ENCODE measurements around the gene ARID3A. TPM values are rescaled to one million over a fixed set of nuclear protein-coding genes. Genes with fewer than 3 reads are reported as not detected.

Gene ARID3A
- total RNA-seq, 1 donor from 2014 or later: 5.0 TPM

DNA sequence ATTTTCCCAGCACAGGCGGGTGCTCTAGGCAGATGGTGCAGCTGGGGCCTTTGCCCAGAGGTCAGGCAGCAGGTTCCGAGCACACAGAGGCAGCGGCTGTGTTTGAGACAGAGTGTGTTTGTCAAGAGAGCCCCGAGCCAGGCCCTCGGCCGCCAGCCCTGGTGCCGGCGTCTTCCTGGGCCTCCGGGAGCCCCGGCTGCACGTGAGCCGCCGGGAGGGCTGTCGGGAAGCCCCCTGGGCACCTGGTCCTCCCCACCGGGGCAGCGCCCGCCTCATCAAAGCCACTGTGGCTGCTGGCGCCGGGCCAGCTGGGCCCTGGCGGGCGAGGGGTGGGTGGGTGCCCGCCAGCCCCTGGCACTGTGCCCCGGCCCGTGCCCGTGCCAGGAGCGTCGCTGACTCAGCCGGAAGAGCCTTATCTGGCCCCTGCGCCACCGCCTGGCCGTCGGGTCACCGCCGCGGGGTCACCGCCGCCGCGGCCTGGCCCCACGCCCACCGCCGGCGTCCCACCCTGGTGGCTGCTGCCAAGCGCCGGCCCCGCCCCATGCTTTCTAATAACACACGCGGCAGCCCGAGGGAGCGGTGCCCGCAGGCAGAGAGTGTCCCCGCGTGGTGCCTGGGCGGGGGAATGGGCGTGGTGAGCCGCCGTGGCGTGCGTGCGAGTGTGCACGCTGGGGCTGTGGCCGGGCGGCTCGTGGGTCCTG lies 14.9 kb downstream of the ARID3A start:
- DNase-seq (peak; percentile 85), ATAC-seq (ENCODE audit: poor library complexity) (peak; percentile 90)
- intact Hi-C loops (cut with DNase I): no loop called here

DNA sequence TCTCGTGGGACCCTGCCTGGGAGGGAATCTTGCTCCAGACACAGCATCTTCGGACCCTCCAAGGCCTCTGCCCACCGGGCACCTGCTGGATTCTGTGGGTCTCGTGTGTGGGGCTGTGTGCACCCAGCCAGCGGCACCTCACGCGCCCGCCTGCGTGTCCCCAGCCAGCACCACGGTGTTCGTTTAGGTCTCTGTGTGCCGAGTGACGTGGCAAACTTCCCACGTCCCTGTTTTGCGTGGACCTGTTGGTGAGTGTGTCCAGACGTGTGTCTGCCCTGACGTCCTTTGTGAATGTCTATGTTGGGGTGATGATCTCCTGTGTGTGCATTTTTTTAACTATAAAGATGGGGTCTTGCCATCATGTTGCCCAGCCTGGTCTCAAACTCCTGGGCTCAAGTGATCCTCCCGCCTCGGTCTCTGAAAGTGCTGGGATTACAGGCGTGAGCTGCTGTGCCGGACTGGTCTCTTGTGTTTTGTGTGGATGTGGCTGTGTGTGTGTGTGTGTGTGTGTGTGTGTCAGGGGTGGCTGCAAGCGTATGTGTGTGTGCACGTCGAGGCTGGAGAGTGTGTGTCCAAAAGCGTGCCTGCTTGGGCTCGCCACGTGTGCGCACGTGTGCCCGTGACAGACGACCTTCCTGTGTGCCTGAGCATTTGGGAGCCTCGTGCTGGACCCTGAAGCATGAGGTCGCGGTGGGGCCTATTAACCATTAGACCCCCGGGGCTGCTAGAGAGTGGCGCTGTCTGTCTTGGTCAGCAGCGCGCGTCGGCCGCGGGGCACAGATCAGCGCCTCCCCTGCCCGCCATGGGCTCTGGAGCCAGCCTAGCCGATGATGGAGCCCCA lies 15.7 kb downstream of the ARID3A start:
- ATAC-seq (ENCODE audit: poor library complexity): no peak
- intact Hi-C loops (cut with DNase I): no loop called here
- DNase-seq: no peak

DNA sequence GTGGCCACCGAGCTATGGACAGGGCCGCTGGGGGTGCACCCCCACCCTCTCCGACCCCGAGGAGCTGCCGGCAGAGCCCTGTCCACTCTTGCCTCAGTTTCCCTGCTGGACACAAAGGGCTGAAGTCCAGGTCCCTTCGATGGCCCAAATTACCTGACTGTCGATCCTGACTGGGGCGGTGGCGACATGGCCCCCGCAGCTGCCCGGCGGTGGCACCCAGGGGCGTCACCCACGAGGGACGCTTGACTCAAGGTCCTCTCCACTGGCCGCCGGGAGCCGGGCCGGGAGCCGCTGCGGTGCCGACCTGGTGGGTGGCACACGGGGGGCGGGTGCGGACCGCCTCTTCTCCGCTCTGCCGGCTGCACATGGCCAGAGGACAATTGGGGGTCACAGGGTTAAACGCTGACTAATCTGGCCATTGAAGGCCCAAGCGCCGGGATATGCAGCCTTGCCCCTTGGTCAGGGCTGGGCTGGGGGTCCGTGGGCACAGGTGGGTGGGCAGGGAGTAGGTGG lies 16.4 kb downstream of the ARID3A start:
- ATAC-seq (ENCODE audit: poor library complexity) (no peak), DNase-seq (no peak)
- intact Hi-C loops (cut with DNase I): no loop called here

DNA sequence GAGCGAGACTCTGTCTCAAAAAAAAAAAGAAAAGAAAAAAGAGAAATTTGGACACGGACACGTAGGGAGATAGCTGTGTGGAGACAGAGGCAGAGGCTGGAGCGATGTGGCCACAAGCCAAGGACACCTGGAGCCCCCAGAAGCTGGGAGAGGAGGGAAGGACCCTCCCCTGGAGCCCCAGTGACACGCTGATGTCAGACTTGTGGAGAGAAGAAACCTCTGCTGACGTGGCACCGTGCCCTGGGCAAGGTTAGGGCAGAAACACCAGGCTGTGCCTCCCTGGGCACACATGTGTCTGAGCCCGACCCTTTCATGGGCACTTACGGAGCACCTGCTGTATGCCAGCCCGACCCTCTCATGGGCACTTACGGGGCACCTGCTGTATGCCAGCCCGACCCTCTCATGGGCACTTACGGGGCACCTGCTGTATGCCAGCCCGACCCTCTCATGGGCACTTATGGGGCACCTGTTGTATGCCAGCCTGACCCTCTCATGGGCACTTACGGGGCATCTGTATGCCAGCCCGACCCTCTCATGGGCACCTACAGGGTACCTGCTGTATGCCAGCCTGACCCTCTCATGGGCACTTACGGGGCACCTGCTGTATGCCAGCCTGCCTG lies 17.8 kb downstream of the ARID3A start:
- ATAC-seq (ENCODE audit: poor library complexity) (no peak), DNase-seq (no peak)
- intact Hi-C loops (cut with DNase I): no loop called here

DNA sequence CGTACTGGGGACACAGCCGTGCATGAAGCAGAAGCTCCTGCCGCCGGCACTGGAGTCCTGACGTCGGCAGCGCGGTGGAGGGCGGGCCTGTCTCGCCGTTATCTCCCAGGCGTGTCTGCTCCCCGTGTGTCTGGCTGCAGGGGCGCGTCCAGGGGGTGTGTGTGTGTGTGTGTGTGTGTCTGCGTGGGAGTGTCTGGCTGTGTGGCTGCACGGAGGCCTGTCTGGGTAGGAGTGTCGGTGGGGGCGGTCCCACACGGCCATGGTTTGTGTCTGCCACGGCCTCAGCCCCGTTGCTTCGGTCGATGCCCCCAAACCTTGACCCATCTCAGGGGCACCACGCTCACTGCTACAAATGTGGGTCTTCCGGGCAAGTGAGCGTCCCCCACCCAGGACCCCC lies 18.3 kb downstream of the ARID3A start:
- ATAC-seq (ENCODE audit: poor library complexity): no peak
- intact Hi-C loops (cut with DNase I): no loop called here
- peak; percentile 57 for DNase-seq

DNA sequence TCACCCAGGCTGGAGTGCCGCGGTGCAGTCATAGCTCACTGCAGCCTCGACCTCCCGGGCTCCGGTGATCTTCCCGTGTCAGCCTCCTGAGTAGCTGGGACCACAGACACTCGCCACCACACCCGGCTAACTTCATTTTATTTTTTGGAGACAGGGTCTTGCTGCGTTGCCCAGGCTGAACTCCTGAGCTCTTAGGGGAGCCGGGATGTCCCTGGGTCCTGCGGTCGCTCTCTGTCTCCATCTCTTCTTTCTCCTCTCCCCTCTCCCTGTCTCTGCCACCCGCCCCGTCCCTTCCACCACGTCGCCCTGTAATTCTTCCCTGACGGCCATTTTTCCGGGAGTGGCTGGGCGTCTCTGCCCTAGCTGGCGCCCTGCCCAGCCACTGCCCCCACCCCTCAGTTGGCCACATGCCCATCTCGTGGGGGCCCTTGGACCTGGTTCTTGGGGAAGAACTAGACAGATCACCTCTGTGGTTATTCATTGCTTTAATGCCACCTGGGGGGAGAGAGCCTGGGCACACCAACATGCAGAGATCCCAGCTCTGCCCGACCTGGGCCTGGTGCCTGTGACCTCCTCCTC lies 18.9 kb downstream of the ARID3A start:
- no peak for ATAC-seq (ENCODE audit: poor library complexity)
- intact Hi-C loops (cut with DNase I): no loop called here
- DNase-seq: no peak

DNA sequence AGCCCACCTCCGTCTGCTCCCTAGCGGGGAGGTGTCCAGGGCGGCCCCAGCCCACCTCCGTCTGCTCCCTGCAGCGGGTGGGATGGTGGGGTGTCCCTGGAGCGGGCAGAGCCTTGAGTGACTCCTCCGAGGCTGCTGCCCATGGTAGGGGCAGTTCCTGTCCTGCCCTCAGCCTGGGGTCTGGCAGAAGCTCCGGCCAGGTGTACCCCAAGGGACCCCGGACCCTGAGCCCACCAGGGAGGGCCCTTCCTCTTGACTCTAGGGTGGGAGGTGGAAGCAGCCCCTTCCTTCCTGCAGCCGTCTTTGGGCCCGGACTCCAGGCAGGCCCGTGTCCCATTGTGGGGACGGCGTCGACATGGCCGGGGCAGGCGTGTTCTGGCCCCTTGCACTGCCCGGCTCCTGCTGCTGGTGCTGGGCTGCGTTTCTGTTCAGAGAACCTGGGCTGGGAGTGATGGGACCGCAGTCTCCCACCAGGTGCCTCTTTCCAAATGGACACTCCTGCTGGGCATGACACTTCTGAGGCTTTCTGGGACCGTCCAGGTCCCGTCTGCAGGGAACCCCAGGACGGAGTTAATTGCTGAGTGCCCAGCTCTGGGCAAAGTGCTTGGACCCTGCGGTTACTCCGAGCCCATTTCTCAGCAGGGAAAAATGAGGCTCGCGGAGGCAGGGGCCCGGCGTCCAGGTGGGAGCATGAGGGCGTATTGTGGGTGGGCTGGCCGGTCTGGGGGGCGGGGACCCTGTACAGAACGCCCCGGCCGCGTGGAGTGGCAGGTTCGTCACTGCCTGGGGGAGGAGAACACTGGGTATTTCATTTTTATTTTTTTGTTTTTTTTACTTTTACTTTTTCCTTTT lies 19.8 kb downstream of the ARID3A start:
- intact Hi-C loops (cut with DNase I): no loop called here
- DNase-seq: no peak
- no peak for ATAC-seq (ENCODE audit: poor library complexity)

DNA sequence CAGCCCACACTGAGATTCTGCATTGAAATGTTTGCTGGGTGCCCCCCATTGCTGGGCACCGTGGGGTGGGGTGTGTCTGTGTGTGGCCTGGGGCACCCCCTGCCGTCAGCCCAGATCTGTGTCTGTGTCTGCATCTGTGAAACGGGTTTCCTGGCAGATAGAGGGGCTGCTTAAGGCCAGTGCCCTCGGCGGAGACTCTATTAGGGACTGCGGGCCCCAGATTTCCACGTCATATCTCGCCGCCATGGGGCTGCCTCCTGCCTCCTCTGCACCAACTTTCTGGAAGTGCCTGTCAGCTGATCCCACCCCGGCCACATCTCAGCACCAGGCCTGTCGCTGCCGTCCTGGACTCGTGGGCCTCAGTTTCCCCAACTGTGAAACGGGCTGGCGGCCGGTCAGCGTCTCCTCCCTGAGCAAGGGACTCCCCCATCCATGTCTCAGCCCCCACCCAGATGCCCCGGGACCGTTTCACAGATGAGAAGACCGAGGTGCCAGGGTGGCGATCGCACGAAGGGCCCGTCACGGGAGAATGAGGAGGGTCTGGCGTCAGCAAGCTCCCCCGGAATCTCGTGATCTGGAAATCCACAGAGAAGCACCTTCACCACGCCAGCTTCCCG lies 21.4 kb downstream of the ARID3A start:
- no peak for DNase-seq

DNA sequence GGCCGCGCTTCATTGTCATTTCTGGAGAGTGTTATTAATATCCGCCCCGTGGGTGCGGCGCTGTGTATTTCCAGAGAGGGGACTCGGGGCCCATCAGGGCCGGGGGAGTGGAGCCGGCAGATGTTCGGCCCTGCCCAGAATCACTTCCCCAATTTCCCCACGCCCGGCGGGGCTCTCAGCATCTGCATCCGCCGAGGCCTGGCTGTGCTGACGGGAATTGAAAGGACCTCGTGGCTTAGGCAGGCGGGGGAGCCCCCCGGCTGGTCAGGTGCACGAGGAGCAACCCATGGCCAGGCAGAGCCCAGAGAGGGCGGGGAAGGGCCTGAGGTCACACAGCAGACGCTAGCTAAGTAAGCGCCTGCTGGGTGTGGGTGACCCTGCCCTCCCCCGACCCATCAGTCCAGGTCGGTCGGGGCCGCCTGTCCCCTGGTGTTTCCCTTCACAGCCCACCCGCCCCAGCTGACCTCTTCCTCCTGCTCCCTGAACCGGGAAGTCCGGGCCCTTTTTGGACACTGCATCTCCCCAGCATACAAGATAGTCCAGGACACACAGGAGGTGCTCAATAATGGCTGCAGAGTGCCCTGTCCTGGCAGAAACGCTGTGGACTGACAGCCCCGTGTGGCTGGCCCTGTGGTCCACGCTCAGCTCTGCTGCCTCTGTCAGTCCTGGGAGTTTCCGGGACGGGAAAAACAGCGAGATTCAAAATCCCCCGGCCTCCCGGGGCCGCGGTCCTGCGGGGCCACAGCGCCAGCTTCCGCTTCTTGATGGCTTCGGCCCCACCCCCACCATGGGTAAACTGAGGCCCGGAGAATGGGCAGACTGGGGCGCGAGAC lies 22.1 kb downstream of the ARID3A start:
- intact Hi-C loops (cut with DNase I): no loop called here
- peak; percentile 78 for ATAC-seq (ENCODE audit: poor library complexity)
- peak; percentile 83 for DNase-seq

More for the DNA sequence above, 21.4 kb downstream of the ARID3A start:
- intact Hi-C loops (cut with DNase I): no loop called here
- no peak for ATAC-seq (ENCODE audit: poor library complexity)

DNA sequence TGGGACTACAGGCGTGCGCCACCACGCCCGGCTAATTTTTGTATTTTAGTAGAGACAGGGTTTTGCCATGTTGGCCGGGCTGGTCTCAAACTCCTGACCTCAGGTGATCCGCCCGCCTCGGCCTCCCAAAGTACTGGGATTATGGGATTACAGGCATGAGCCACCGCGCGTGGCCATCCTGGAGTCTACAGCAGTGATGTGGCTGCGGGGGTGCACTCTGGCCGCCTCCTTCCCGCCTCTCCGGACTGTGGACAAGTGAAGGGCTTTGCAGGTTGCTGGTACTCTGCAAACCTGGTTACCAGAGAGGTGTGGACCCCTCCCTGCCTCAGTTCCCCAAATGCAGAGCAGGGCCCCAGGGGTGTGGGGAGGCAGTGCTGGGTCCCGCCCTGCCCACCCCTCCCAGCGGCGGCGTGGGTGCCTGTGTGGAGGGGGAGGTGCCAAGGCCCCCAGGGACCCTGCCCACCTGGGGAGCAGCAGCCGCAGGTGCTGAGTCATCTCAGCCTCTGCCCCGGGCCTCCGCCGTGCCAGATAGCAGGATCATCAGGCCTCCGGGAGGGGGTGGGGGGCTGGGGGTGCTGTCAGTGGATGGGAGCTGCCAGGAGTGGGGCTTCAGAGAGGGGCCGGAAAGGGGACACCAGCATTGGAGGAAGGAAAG lies 23.1 kb downstream of the ARID3A start:
- ATAC-seq (ENCODE audit: poor library complexity): no peak
- no peak for DNase-seq
- intact Hi-C loops (cut with DNase I): no loop called here

DNA sequence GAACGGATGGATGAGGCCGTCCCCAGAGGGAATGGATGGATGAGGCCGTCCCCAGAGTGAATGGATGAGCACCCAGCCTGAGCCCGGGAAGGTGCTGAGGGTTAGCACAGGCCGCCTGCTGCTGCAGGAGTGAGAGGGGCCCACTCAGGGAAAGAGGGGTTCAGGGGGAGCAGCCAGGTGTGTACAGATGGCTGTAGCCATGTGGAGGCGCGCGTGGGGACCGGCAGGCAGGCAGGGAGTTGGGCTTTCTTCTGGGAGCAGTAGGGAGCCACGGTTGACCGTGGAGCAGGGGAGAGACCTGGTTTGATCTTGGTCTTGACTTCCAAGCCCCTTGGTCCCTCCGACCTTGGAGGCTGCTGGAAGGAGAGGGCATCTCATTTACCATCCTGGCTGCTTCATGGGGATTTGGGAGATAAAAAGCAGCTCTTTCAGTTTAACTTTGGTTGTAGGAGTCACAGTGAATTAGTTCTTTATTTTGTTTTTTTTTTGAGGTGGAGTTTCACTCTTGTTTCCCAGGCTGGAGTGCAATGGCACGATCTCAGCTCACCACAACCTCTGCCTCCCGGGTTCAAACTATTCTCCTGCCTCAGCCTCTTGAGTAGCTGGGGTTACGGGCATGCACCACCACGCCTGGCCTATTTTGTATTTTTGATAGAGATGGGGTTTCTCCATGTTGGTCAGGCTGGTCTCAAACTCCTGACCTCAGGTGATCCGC lies 24.7 kb downstream of the ARID3A start:
- intact Hi-C loops (cut with DNase I): no loop called here

DNA sequence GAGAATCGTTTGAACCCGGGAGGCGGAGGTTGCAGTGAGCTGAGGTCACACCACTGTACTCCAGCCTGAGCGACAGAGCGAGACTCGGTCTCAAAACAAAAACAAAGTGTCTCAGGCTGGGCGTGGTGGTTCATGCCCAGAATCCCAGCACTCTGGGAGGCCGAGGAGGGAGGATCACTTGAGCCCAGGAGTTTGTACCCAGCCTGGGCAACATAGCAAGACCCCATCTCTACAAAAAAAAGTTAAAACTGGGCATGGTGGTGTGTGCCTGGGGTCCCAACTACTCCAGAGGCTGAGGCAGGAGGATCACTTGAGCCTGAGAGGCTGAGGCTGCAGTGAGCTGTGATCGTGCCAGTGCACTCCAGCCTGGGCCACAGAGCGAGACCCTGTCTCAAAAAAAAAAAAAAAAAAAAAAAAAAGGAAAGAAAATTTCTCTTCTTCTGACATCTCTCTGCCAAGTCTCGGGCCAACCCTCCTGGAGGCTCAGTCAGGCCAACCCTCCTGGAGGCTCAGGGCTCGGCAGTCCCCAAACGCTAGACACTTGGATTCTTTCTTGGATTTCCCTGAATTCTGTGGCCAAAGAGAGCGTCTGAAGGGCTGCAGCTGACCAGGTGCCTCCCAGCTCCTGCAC lies 26.3 kb downstream of the ARID3A start:
- no peak for ATAC-seq (ENCODE audit: poor library complexity)

More for the DNA sequence above, 24.7 kb downstream of the ARID3A start:
- no peak for DNase-seq
- no peak for ATAC-seq (ENCODE audit: poor library complexity)

DNA sequence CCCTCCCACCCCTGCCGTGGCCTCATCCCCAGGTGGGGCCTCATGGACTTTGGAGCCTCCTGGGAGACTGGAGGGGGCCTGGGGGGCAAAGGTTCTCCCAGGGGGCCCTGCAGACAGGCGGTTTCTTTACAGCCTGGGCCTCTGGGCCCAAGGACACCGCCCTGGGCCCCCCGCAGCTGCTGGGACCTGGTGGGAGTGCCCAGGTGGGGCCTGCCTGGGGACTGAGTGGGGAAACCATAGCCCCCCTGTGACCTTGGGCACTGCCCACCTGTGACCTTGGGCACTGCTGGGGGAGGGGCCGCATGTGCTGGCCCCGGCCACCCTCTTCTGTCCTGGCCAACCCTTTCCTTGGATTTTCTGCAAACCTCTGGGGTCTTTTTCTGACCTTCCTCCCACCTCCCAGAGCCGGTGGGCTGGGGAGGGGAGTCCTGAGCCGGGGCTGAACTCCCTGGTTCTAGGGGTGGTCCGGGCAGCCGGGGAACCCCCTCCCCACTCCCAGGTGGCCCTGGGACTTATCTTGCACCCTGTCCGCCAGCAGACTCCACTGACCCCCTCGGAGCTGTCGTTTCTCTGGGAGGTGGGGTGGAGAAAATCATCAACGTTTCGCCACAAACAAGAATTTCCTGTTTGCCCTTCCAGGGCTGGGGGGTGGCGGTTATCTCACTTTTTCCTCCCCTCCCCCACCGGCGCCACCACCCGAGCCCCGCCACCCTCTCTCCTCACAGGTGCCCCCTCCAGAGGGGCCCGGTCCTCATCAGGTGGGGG lies 27.0 kb downstream of the ARID3A start:
- intact Hi-C loops (cut with DNase I): no loop called here
- DNase-seq (no peak), ATAC-seq (ENCODE audit: poor library complexity) (no peak)

More for the DNA sequence above, 26.3 kb downstream of the ARID3A start:
- intact Hi-C loops (cut with DNase I): no loop called here
- DNase-seq: no peak

DNA sequence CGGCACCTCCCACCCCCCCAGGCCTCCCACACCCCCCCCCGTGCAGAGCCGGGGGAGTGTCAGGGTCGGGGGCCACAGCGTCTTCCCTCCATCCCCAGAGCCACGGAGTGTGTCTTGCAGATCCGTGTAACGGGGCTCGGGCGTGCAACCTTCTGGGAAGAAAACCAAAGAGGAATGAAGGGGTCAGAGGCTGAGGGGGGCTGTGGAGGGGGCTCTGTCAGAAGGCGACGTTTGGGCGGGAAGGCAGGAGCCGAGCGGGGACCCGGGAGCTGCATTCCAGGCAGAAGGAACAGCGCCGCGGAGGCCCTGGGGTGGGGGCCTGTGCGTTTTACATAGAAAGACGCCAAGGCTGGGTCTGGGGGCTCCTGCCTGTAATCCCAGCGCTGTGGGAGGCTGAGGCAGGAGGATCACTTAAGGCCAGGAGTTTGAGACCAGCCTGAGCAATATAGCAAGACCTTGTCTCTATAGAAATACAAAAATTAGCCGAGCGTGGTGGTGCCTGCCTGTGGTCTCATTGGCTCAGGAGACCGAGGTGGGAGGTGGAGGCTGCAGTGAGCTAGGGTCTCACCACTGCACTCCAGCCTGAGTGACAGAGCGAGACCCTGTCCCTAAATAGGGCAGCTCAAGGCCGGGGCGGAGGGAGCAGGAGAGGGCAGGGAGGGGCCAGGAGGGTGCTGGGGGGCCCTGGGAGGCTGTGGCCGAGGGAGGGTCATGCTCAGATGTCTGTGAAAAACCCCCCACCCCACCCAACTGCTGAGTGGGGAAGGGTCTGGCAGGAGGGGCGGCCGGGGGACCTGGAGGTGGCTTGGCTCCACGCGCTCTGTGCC lies 27.8 kb downstream of the ARID3A start:
- intact Hi-C loops (cut with DNase I): no loop called here
- DNase-seq (no peak), ATAC-seq (ENCODE audit: poor library complexity) (no peak)

Data from Right ventricle myocardium superior (tissue), 1 donor.